NK-92 treated with Interleukin-12 subunit alpha and Interleukin-12 subunit beta, amount 100 ng/mL, for 24 hours (cell line): Measurements from ENCODE around the gene ISG20L2.

ENCODE experiments used
- DNase-seq: peaks from one replicate; lab custom pipeline; 2025; lab: John Stamatoyannopoulos, UW

Gene ISG20L2

DNA sequence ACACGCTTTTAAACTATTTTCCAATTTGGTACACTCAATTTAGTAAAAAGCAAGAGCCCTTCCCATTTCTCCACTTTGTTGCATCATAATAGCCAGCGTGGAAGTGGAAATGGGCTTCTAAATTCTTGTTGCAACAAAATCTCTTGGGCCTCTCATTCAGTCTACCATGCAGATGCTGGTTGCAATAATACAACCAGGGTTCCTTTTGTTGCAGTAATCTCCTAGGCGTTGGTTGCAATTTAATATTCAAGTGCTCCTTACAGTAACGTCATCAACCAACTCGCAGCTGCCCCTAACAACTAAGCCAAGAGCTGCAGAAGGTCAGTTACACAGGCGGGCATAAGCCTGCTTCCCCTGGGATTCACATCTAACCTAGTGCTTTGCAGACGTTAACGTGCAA lies 25.7 kb upstream of the ISG20L2 start:
- no peak for DNase-seq

- no peak for DNase-seq
These were observed 24.4 kb upstream of the ISG20L2 start for GRCh38 chr1:156752843-156753482.

DNA sequence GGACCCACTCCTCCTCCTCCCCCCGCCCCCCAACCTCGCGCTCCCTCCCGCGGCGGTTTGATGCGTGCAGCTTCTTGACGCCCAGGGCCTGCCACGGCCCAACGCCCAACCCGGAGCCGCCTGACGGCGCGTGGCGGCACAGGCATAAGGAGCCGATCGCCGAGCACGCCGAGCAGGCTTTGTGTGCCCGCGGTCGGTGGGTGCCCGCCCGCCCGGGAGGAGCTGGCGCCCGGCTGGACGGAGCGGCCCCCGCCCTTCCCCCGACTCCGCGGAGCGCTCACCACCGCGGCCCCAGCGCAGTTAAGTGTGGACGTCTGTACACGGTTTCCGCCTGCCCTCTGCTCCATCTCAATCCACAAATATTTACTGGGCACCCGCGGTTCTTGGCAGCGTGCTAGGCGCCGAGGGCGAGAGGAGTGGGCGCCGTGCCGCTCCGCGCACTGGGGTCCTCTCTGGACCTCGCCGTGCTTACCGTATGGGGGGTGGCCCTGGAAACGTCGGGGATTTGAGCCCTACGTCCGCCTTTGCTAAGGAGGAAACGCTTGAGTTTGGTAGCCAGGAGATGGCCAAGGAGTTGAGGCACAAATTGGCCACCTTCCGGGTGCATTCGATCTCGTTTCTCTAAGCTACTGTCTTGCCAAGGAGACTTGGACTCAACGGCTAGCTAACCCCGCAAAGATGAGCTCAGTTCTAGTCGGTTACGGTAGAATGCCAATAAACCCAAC lies 23.4 kb upstream of the ISG20L2 start:
- DNase-seq, result peak; percentile 96

DNA sequence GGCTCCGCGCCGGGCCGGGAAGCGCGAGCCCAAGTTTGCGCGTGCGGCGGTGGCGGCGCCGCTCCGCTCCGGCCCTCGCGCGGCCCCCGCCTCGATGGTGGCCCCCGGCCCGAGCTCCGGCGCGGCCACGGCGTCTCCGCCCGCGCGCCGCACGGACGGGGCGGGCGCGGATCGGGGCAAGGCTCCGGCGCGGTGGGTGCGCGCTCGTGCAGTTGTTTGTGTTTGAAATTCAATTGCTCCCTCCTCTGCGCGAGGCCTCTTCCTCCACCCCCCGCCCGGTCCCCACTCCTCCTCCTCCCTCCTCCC lies 22.8 kb upstream of the ISG20L2 start, which contains the start of gene HDGF:
HDGF (minus strand) TSS at position 225 of the 306 bp plus-strand sequence. CDS start 246 bp downstream, outside the sequence.
- no peak for DNase-seq

GRCh38 chr1:156750711-156751450 lies 22.3 kb upstream of the ISG20L2 start:
- peak; percentile 54 for DNase-seq

GRCh38 chr1:156750191-156750672 lies 21.7 kb upstream of the ISG20L2 start:
- no peak for DNase-seq

- DNase-seq, result no peak
These were observed 21.0 kb upstream of the ISG20L2 start for GRCh38 chr1:156749419-156750118.

DNA sequence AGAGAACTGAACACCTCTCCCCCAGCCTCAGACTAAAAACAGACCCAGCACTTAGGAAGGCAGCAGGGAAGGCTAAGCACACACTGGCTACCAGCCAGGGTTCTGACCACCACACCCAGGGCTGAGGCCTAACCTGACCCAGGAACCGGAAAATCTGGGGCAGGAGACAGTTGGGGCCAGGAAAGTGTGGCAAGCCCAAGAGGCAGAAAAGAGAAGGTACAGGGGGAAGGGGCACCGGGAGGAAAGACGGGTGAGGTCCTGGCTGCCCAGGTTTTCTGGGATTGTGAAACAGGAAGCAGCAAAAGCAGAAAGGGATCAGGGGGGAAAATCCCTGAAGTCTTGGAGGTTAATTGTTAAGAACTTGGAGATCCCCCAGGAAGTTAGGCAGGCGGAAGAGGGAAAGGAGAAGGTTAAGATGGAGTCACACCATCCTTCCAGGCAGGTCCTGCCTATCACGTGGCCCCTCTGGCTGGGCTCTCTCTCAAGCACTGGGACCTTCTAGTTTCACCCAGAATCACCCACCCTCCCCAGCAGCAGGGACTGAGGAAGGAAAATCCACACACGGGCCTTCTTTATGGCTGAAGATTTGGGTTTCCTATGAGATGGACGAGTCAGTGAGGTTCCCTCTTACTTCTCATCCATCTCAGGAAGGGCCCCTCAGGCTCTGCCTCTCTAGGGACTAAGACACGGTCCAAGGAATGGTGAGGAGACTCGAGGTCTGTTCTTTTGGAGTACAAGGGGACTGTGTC lies 20.3 kb upstream of the ISG20L2 start:
- DNase-seq, result no peak

- no peak for DNase-seq
These were observed 19.4 kb upstream of the ISG20L2 start for GRCh38 chr1:156747742-156748669.

DNA sequence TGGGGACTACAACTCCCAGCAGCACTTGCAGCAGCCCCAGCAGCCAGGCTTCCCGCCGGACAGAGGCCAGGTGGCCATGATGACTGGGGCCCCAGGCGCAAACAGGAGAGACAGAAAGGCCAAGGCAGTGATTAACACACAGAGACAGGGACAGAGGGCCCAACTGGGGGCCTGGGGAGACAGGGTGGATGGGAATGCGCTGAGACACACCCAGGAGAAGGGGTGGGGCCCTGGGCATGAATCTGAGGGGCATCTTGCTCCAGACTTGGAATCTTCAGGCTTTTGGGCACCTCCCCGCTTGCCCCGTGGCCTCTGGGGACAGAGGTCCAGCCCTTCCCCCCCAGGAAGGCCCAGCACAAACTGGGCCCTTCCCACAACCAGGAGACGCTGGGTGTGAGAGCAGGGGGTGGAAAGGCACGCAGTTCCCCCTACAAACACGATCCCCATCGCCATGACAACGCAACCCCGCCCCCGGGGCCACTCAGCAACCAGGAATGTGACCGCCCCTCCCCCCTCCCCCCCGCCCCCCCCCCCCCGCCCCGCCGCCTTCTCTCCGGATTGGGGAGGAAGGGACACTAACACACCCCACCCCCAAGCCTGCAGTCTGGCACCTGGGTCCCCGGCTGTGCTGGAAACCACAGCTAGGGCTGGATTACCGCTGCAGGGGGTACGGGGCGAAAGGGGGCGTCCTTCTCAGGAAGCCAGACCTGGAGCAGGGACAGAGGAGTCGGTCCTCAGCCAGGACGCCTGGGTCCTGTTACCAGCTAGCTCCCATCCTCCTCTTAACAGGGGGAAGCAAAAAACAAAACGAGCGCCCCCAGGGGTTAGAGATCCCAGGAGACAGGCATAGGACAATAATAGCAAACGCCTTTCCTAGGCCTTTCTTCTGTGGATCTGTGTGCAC lies 18.4 kb upstream of the ISG20L2 start:
- DNase-seq, result no peak

- no peak for DNase-seq
These were observed 17.8 kb upstream of the ISG20L2 start for GRCh38 chr1:156746406-156746727.

DNA sequence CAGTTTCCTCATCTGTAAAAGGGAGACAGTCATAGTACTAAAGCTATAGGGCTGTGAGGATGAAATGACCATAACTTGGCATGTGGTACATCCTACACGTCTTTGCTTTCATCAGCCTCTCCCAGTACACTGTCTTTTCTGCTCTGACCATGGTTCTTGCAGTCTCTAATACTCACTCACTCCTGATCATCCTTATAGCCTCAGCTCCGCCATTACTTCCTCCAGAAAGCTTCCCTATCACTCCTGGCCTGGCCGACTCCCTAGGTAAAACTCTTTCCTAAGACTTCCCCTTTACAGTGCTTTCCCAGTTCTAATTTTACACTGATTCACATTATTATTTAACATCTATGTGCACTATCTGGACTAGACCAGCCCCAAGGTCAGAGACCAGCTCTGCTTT lies 17.3 kb upstream of the ISG20L2 start:
- DNase-seq, result no peak

DNA sequence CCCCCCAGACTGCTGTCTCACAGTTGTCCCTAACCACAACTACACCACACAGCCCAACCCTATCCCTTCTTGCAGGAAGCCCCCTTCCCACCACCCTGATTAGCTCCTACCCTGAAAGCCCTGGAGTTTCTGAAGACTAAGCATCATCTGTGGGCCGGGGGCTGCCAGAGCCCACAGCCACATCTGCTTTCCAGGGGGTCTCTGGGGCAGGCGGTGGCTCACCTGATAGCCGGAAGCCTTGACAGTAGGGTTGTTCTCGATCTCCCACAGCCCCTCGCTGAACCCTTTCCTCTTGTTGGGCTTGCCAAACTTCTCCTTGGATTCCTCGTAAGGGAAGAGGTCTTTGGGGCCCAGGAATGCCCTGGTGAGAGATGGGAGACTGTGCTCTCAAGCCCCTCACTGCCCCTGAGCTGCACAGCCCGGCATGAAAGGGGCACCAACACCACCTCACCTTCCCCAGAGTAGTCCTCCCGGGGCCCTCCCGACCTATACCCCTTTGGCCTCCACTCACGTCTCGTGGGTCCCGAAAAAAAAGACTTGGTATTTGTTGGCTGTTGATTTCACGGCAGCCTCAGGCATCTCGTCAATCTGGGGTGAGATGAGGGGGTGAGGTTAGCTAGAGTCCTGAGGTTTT lies 16.3 kb upstream of the ISG20L2 start:
- no peak for DNase-seq

GRCh38 chr1:156744344-156744743 lies 15.8 kb upstream of the ISG20L2 start:
- no peak for DNase-seq

DNA sequence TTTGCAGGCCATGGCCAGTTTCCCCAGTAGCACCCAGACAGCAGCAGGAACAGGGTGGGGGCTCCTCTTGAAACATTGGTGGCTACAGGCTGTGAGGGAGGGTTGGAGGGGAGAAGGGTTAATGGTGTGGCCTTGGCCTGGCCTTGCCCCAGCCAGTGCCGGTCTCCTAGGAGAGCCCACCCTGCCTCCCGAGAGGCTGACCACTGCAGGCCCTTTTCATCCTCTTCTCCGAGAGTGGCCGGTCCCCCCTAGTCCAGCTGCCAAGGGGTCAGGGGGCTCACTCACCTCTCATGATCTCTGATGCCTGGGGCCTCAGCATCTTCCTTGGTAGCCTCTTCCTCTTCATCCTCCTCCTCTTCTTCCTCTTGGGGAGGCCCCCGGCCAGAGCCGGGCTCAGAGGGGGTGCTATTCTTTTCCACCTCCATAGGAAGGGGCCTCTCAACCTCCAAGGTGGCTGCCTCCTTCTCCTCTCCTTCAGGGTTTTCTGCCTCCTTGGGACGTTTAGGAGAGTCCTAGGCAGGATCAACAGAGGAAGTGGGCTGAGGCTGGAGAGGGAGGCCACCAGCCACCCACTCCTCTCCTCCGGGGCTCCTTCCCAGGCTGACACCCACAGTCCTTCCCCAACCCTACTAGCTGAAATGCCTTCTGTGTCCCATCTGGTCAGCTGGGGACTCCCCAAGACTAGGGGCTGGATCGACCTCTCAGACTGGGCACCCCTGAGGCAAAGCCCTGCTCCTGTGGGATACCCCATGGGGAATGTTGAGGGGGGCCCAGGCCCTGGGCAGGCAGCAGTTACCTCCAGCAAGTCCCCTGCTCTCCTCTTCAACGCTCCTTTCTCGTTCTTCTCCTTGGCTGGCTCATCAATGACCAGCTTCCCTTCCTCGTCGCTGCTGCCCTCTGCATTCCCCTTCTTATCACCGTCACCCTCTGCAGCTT lies 15.1 kb upstream of the ISG20L2 start:
- DNase-seq, result no peak

DNA sequence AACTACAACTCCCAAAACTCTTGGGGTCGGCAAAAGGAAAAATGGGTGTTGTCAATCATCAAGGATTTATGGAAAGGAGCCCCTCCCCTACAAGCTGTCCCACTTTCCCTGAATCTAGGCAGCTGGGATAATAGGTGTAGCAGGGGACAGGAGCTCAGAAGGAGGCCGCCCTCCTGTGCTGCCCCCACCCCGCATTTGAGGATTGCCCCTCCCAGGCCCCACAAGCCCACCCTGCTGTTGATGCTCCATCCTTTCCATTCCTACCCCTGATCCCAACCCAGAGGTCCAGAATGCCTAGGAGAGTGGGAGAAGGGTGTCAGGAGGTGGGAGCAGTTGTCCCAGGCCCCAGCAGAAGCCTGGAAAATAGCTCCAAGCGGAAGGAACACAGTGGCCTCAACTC lies 14.2 kb upstream of the ISG20L2 start:
- DNase-seq, result no peak

DNA sequence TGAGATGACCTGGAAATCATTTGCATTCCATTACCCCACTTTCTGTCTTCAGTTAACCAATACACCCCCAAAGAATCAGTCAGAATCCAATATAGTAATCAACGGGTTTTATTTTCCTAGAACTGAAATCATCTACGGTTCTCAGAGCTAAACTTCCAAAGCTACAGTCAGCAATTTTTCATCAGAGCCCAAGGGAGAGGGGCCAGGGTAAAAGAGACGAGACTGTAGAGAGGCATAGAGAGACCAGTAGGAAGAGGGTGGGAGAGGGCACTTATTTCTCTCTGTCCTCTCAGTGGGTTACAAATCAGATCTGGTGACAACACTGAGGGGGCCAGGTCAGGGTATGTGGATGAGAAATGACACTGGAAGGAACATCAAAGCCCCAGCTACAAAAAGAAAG lies 13.5 kb upstream of the ISG20L2 start:
- DNase-seq, result no peak

GRCh38 chr1:156741481-156741983 lies 13.0 kb upstream of the ISG20L2 start:
- no peak for DNase-seq
